Measurements from ENCODE around the gene RPL19.
"Not testable (repeated sequence)": the region's sequence is repeated elsewhere in the genome, so short reads cannot be mapped to it uniquely, and the experiment has no call there.

Gene RPL19

DNA sequence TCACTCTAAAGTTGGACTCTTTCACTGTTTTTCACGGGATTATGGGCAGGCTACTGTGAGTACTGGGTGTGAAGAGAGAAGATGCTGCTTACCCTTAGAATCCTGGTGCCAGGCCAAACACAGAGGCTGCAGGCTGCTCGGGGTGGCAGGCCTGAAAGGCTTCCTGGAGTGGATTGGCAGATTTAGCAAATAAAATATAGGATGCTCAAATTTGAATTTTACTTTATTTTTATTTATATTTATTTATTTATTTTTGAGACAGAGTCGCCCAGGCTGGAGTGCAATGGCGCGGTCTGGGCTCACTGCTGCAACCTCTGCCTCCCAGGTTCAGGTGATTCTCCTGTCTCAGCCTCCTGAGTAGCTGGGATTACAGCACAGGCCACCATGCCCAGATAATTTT, 40.5 kb downstream of the RPL19 start:
- TF ChIP-seq CTCF (IDR thresholded peaks at IDR 0.05; ENCODE audit: low read depth, low read length), result no peak
- no peak for DNase-seq (ENCODE audit: low read depth in 2 of 2)
- H3K4me3 ChIP-seq (replicated peaks in 1 of 2; ENCODE audit: low read depth in 2 of 2, low read length in 2 of 2), result no peak overlapping the region

- H3K4me3 ChIP-seq (replicated peaks in 1 of 2; ENCODE audit: low read depth in 2 of 2, low read length in 2 of 2), result no peak overlapping the region
- TF ChIP-seq CTCF (IDR thresholded peaks at IDR 0.05; ENCODE audit: low read depth, low read length), result no peak
- no peak for DNase-seq (ENCODE audit: low read depth in 2 of 2)
These were observed 43.1 kb downstream of the RPL19 start for GRCh38 chr17:39243155-39243554.

- DNase-seq (ENCODE audit: low read depth in 2 of 2), result peak in 1 of 2 donors; percentile 20
- H3K4me3 ChIP-seq (replicated peaks in 1 of 2; ENCODE audit: low read depth in 2 of 2, low read length in 2 of 2), result no peak overlapping the region
- no peak for TF ChIP-seq CTCF (IDR thresholded peaks at IDR 0.05; ENCODE audit: low read depth, low read length)
These were observed 44.0 kb downstream of the RPL19 start for GRCh38 chr17:39244016-39244599.

DNA sequence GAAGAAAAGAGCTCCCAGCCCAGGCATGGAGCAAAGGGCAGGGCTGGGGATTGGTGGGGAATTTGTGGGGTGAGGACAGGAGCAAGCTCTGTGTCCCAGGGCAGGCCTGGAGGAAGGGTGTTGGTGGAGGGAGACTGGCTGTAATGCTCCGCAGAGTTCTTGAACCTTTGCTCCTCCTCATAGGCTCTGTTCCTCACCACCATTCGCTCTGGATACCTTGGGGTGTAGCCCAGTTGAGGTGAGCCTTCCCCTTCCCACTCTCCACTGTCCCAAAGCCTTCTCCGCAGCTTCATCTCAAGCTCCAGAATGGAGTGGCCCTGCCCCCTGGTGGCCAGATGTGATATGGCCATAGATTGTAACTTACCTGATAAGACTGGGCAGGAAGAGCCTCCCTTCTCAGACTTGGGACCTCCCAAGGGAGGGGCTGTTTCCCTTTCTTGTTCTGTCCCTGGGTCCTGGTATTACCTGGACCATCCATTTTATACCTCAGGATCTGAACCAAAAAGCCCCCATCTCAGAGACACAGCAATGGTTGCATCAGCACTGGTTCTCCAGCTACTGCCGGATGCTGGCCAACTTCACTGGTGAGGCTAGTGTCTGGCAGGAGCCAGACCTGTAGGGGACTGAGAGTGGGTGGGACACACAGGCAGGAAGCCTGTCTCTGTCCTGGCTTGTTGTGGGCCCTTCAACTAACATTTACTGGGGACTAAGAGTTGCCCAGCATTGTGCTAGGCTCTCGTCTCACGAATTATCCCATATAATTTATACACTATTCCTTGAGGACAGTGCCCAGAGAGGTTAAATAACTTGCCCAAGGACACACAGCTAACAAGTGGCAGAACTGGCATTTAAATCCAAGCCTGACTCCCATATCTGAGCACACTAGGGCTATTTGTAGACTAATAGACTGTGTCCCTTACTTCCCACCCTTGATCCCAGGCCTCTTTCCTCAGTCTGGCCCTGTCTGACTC, 44.8 kb downstream of the RPL19 start:
- DNase-seq (ENCODE audit: low read depth in 2 of 2), result peak; percentile 86 to 88
- TF ChIP-seq CTCF (IDR thresholded peaks at IDR 0.05; ENCODE audit: low read depth, low read length), result peak; percentile 97
- no peak overlapping the region for H3K4me3 ChIP-seq (replicated peaks in 1 of 2; ENCODE audit: low read depth in 2 of 2, low read length in 2 of 2)

DNA sequence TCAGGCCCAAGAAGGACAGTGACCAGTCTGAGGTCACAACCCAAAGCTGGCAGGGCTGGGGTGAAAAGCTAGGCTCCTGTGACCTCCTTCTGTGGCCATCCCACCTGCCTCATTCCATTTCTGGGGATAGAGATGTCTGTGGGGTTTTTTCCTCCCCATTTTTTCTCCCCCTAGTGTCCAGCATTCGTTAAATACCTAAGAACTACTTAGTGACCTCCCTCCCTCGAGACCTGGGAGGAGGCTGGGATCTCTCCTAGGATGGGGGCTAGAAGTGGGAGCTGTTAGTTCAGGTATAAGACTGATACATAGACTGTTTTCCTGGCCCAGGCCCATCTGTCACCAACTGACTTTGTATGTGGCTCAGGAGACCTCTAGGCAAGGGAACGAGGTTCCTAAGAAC, 46.2 kb downstream of the RPL19 start:
- DNase-seq (ENCODE audit: low read depth in 2 of 2), result no peak
- H3K4me3 ChIP-seq (replicated peaks in 1 of 2; ENCODE audit: low read depth in 2 of 2, low read length in 2 of 2), result no peak overlapping the region
- TF ChIP-seq CTCF (IDR thresholded peaks at IDR 0.05; ENCODE audit: low read depth, low read length), result peak; percentile 8

- DNase-seq (ENCODE audit: low read depth in 2 of 2), result not testable (repeated sequence)
These were observed 50.0 kb downstream of the RPL19 start for GRCh38 chr17:39250076-39250475.

DNA sequence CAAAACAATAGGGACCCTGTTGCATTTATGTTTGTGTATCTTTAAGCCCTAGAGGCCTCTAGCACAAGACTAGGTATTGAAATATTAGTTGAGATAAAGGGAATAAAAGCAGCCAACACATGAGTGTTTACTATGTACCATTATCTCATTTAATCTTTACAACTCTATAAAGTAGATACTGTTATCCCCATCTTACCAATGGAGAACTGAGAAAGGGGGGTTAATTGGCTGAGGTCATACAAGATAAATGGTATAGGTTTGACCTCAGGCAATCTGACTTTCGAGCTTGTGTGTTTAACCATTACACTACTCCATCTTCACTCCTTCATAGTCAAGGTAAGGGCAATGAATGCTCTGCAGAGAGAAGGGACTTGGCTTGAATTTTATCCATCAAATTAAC, 51.9 kb downstream of the RPL19 start:
- DNase-seq (ENCODE audit: low read depth in 2 of 2), result no peak
- no peak overlapping the region for H3K4me3 ChIP-seq (replicated peaks in 1 of 2; ENCODE audit: low read depth in 2 of 2, low read length in 2 of 2)
- no peak for TF ChIP-seq CTCF (IDR thresholded peaks at IDR 0.05; ENCODE audit: low read depth, low read length)

More at GRCh38 chr17:39250076-39250475, 50.0 kb downstream of the RPL19 start:
- not testable (repeated sequence) for H3K4me3 ChIP-seq (replicated peaks in 1 of 2; ENCODE audit: low read depth in 2 of 2, low read length in 2 of 2)

All from cardiac fibroblast (primary cell).